SK-N-SH (cell line): ENCODE measurements around the gene DGLUCY.

Source experiments
- EZH2phosphoT487 ChIP-seq: fragments of 200-600 bp; sonication (generic); IDR thresholded peaks from 2 replicates; pipeline ENCODE4 v1.6.1; 2017; ENCODE audit warnings: low read depth, mixed run types, mild to moderate bottlenecking, antibody characterized with exemption, moderate library complexity, borderline replicate concordance
- POLR2AphosphoS5 ChIP-seq: IDR thresholded peaks from 2 replicates; pipeline ENCODE4 v1.6.1; 2012; ENCODE audit warnings: low read depth, low read length
- REST ChIP-seq: IDR thresholded peaks from 2 replicates; pipeline ENCODE4 v1.6.1; 2012; ENCODE audit warnings: mild to moderate bottlenecking, low read depth, low read length, moderate library complexity
- USF2 ChIP-seq: fragments of 150-350 bp; IDR thresholded peaks from 2 replicates; pipeline ENCODE4 v1.6.1; 2017; ENCODE audit warnings: antibody characterized with exemption, low read length, low read depth, borderline replicate concordance
- ZBTB33 ChIP-seq: IDR thresholded peaks from 2 replicates; pipeline ENCODE4 v1.4.0; 2012; ENCODE audit warnings: low read depth, borderline replicate concordance

- no peak for TF ChIP-seq USF2
- no peak for TF ChIP-seq REST
- TF ChIP-seq ZBTB33, result no peak
- no peak for TF ChIP-seq EZH2phosphoT487
- TF ChIP-seq POLR2AphosphoS5, result no peak
Observed at GRCh38 chr14:91237219-91237618, 123.3 kb downstream of the DGLUCY start.
